RPMI7951 (cell line): ENCODE results near the gene SPAST. TPM values are rescaled to one million over a fixed set of nuclear protein-coding genes. Genes with fewer than 3 reads are reported as not detected.
A peak's percentile ranks its signal among the peaks of the same experiment; 100 is the strongest.
"Not testable (repeated sequence)": the region's sequence is repeated elsewhere in the genome, so short reads cannot be mapped to it uniquely, and the experiment has no call there.

Experiments
- DNase-seq: peaks from one replicate; pipeline ENCODE4 v3.0.0-alpha.2; 2012; ENCODE audit warnings: low read depth
- total RNA-seq: library from RNA; depleted of rRNA; stranded (reverse); fragments of >200 nt; shearing (Covaris generic); gene quantifications from 2 replicates; pipeline ENCODE4 v1.2.3, GENCODE V29; 2014; rRNA removed

SPAST gene, protein sequence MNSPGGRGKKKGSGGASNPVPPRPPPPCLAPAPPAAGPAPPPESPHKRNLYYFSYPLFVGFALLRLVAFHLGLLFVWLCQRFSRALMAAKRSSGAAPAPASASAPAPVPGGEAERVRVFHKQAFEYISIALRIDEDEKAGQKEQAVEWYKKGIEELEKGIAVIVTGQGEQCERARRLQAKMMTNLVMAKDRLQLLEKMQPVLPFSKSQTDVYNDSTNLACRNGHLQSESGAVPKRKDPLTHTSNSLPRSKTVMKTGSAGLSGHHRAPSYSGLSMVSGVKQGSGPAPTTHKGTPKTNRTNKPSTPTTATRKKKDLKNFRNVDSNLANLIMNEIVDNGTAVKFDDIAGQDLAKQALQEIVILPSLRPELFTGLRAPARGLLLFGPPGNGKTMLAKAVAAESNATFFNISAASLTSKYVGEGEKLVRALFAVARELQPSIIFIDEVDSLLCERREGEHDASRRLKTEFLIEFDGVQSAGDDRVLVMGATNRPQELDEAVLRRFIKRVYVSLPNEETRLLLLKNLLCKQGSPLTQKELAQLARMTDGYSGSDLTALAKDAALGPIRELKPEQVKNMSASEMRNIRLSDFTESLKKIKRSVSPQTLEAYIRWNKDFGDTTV
- 19.9 and 23.6 TPM in 2 replicates for total RNA-seq

DNA sequence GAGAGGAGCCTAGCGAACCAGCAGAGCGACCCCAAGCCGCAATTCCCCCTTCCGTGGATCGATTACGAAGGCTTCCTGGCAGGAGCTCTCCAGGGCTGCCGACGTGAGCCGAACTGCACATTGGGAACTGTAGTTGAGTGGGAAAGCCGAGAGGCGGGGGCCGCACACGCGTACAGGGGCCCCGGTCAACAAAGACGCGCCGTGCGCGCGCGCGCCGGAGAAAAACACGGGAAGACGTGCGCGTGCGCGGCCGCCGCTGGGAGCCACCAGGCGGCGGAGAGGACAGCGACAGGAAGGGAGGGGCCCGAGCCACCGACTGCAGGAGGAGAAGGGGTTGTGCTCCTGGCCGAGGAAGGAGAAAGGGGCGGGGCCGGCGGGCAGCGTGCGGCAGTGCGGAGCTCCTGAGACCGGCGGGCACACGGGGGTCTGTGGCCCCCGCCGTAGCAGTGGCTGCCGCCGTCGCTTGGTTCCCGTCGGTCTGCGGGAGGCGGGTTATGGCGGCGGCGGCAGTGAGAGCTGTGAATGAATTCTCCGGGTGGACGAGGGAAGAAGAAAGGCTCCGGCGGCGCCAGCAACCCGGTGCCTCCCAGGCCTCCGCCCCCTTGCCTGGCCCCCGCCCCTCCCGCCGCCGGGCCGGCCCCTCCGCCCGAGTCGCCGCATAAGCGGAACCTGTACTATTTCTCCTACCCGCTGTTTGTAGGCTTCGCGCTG lies at the start of gene SPAST:
Gene SPAST (plus strand): TSS at position 247 of the 711 bp plus-strand sequence. CDS start 276 bp downstream, at position 523.
- peak; percentile 97 for DNase-seq

- not testable (repeated sequence) for DNase-seq
Measured at GRCh38 chr2:32018789-32019482, 44.4 kb upstream of the SPAST start.

DNA sequence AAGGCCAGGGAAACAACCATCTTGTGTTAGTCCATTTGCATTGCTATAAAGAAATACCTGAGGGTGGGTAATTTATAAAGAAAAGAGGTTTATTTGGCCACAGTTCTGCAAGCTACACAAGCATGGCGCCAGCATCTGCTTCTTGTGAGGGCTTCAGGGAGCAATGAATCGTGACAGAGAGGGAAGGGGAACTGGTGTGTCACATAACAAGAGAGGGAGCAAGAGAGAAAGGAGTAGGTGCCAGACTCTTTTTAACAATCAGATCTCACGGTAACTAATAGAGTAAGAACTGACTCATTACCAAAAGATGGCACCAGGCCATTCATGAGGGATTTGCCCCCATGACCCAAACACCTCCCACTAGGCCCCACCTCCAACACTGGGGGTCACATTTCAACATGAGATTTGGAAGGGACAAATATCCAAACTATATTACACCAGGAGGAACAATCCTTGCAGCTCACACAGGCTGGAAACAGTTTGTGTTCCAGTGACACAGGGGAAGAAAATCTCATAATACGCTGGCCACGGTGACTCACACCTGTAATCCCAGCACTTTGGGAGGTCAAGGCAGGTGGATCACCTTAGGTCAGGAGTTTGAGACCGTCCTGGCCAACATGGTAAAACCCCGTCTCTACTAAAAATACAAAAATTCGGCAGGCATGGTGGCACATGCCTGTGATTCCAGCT lies 29.0 kb upstream of the SPAST start:
- peak; percentile 25 for DNase-seq

- DNase-seq = peak; percentile 92
Measured at GRCh38 chr2:32039447-32040219, 23.7 kb upstream of the SPAST start, which contains the start of gene DPY30. Gene DPY30 (minus strand): TSS chr2:32039805. CDS start chr2:32039456, 349 bp downstream.

DNA sequence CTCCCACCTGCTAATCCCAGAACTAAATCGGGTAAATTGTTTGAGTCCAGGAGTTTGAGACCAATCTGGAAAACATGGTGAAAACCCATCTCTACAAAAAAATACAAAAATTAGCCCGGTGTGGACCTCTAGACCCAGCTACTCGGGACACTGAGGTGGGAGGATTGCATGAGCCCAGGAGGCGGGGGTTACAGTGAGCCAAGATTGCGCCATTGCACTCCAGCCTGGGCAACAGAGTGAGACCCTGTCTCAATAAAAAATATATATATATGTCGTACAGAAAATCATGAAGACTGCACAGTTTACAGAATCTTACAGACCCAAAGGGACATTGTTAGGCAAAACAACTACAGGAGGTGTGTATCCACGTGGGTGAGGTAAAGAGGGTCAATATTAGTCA lies 19.8 kb upstream of the SPAST start:
- no peak for DNase-seq

DNA sequence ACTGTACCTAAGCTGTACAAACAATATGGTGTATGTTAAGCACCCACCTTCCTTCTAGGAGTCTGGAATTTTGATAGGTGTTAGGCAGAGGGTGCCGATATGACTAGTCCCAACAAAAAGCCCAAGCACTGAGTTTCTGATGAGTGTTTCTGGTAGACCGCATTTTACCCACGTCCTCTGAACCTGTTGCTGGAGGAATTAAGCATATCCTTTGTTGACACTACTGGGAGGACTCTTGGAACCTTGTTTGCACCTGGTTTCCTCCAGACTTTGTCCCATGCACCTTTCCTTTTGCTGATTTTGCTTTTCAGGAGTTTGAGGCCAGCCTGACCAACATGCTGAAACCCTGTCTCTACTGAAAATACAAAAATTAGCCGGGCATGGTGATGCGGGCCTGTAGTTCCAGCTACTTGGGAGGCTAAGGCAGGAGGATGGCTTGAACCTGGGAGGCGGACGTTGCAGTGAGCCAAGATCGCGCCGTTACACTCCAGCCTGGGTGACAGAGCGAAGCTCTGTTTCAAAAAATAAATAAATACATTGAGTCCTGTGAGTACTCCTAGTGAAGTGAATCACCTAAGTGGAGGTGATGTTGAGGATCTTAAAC lies 11.4 kb upstream of the SPAST start:
- DNase-seq = no peak

- DNase-seq = not testable (repeated sequence)
Measured at GRCh38 chr2:32054583-32054982, 8.8 kb upstream of the SPAST start.

- DNase-seq = peak; percentile 38
Measured at GRCh38 chr2:32058130-32058529, 5.2 kb upstream of the SPAST start.

DNA sequence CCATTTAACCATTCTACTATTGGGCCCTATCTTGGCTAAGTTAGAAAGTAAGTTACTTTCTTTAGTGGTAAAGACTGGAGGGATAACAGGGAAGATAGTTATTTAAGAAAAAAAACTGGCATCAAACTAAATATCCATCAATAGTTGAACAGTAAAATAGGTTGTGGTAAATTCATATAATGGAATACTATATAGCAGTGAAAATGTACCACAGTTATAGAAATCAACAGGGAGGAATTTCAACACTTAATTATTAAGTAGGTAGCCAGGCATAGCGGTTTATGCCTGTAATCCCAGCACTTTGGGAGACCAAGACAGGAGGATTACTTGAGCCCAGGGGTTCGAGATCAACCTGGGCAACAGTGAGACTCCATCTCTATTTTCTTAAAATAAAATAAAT lies 3.1 kb upstream of the SPAST start:
- DNase-seq = no peak

- no peak for DNase-seq
Measured at GRCh38 chr2:32061430-32061829, 1.9 kb upstream of the SPAST start.

DNA sequence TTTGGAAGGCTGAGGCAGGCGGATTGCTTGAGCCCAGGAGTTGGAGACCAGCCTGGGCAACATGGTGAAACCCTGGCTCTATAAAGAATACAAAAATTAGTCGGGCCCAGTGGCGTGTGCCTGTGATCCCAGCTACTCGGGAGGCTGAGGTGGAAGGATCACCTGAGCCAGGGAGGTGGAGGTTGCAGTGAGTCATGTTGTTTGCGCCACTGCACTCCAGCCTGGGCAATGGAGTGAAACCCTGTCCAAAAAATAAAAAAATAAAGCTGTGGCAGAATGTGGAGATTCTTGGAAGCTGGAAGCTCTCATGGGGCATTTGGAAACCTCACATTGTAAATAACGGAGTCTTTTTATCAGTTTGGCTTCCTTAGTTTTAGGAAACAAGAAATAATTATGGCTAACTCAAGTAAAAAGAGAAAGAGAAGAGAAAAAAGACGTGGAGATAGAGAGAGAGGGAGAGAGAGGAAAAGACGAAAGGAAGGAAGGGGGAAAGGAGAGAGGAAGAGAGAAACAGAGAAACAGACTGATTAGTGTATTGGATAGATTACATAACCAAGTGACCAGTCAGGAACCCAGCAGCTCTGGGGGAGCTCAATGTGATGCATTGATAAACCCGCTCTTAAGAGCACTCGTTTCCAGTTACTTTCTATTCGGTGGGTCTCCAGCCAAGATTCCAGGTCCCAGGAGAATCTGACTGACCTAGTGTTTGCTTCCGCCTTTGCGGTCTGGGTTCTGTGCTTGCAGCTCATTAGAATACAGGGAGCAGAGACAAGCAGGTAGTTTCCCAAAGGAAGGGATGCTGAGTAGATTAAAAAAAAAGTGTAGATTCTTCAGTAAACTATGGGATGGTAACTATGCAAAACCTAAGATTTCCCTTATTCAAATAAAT lies 1.1 kb upstream of the SPAST start:
- DNase-seq = peak; percentile 63

GRCh38 chr2:32064021-32064601 lies 755 bp downstream of the SPAST start:
- DNase-seq = peak; percentile 8

- DNase-seq = no peak
Measured at GRCh38 chr2:32064713-32065112, 1.4 kb downstream of the SPAST start.

DNA sequence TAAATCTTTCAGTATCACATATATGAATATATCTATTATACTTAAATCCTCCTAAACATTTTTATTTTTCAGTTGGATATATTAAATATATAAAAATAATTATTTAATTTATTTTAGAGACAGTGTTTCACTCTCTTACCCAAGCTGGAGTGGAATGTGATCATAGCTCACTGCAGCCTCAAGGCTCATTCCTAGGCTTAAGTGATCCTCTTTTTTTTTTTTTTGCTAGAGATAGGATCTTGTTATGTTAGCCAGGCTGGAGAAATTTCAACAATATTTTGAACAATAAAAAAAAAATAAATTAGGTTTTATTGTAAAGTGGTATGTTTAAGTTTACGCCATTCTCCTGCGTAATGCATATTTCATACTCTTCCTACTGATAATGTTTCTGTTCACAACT lies 4.2 kb downstream of the SPAST start:
- no peak for DNase-seq

GRCh38 chr2:32074134-32074506 lies 10.8 kb downstream of the SPAST start:
- DNase-seq = no peak

DNA sequence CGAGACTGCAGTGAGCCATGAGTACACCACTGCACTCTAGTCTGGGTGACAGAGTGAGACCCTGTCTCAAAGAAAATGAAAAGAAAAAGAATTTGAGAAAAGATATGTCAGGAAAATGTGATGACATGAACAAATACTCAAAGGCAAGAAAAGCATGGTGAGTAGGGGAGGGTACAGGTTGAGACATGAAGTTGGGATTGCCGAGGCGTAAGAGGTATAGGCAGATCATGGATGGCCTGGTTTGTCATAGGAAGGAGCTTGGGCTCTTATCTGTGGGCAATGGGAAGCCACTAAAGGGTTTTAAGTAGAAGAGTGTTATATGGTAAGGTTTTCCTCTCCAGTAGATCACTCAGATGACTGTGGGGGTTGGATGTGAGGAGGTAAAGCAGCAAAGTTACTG lies 32.3 kb downstream of the SPAST start:
- no peak for DNase-seq

GRCh38 chr2:32108111-32108510 lies 44.8 kb downstream of the SPAST start:
- DNase-seq = no peak

GRCh38 chr2:32118055-32118454 lies 54.7 kb downstream of the SPAST start:
- no peak for DNase-seq

DNA sequence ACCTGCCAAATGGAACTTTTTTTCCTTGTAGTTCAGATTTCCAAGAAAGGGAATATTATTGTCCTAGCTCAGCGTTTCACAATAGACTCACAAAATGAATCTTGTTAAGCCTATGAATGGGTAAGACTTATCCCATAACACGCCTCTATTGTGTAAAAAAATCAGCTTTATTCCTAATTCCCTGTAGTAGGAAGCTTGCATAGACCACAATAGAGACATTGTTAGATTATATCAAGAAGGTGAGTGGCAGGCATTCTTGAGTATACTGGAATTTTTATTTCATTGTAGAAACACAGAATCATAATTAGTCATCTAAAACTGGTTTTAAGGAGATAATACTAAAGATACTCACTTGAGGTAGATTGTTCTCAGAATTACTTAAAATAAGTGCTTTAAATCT lies 55.8 kb downstream of the SPAST start:
- DNase-seq = no peak
